Activated naive CD8-positive, alpha-beta T cell treated with anti-CD3 and anti-CD28 coated beads, Interleukin-2, amount 10 ng/mL, durations not matched to agents 7 days and 5 days (primary cell): ENCODE data around the gene OTOA. TPM values are rescaled to one million over a fixed set of nuclear protein-coding genes. Genes with fewer than 3 reads are reported as not detected.
"Not testable (repeated sequence)": the region's sequence is repeated elsewhere in the genome, so short reads cannot be mapped to it uniquely, and the experiment has no call there.

Experiments
- ATAC-seq: fragments of 150-1000 bp; cut with Tn5 transposase; one replicate; pipeline ENCODE4 v1.10.0; 2021; ENCODE audit warnings: low read depth, moderate library complexity
- POLR2A ChIA-PET: fragments of 350-600 bp; sonication (Branson Sonifier 250); formaldehyde crosslinking; loops from one replicate; lab custom pipeline; 2021; ENCODE audit warnings: antibody characterized with exemption; lab: Charles Lee
- DNase-seq: peaks from one replicate; pipeline ENCODE4 v3.0.0; 2021
- H3K27ac Mint-ChIP-seq: one replicate; pipeline ENCODE4 v1.8.0; 2022; ENCODE audit warnings: mild to moderate bottlenecking, mixed read lengths
- H3K27me3 Mint-ChIP-seq: one replicate; pipeline ENCODE4 v1.8.0; 2022; ENCODE audit warnings: mild to moderate bottlenecking, moderate library complexity, mixed read lengths
- H3K36me3 Mint-ChIP-seq: one replicate; pipeline ENCODE4 v1.8.0; 2021; ENCODE audit warnings: mild to moderate bottlenecking, mixed read lengths
- H3K4me1 Mint-ChIP-seq: one replicate; pipeline ENCODE4 v1.8.0; 2021; ENCODE audit warnings: mixed read lengths
- H3K4me3 Mint-ChIP-seq: one replicate; pipeline ENCODE4 v1.8.0; 2022; ENCODE audit warnings: mild to moderate bottlenecking, moderate library complexity, mixed read lengths
- H3K9me3 Mint-ChIP-seq: one replicate; pipeline ENCODE4 v1.8.0; 2021; ENCODE audit warnings: mixed read lengths
- total RNA-seq, 2 experiments: library from RNA; stranded (reverse); gene quantifications; one replicate each; pipeline ENCODE4 v1.2.3, GENCODE V29; 2021

Gene OTOA
- under 1 TPM; 0.14 to 0.17 TPM for total RNA-seq

DNA sequence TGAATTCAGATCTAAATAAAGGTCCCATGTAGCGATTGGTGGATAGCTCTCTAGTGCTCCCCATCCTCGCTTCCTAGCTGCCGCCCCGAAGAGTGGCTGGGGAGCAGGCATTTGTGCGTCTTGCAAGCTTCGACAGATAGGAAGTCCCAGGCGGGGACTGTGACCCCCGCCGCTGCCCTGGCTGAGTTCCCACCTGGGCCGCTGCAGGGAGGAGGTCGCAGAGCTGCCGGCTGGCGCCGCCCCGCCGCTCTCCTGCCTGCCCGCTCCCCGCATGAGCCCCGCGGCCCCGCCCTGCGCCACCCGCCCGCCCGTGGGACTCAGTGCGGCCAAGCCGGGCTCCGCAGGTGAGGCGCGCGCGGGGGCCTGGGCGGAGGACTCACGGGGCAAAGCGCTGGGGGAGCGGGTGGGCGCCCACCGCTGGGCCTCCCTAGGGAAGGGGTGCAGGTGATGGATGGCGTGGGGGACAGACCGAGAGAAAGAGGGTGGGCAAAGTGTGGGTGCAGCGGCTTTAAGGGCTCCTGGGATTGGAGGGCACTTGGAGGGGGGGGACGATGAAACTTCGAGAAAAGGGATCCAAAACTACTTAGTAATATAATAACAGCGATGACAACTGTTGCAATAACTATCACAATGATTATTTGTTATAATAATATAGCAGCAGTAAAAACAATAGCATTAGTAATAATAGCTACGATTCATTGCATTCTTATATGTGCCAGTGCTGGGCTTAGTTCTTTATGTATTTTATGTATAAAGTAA is at the start of gene OTOA:
Gene OTOA, plus strand, starts transcription at position 80 of the 759 bp plus-strand sequence. CDS start 14,547 bp downstream, outside the sequence.
- DNase-seq (peak; percentile 49), ATAC-seq (peak; percentile 81)
- POLR2A ChIA-PET, result no interaction called here
- Mint-ChIP-seq H3K36me3 (peaks cover 2% of the 10 kb centered on the region), H3K4me3 (peak within 1 kb of the TSS; percentile 75), H3K27ac (no peak within 1 kb of the TSS), H3K9me3 (no peaks in the 10 kb centered on the region), H3K27me3 (peaks cover 21% of the 10 kb centered on the region), H3K4me1 (peaks cover 13% of the 10 kb centered on the region)

DNA sequence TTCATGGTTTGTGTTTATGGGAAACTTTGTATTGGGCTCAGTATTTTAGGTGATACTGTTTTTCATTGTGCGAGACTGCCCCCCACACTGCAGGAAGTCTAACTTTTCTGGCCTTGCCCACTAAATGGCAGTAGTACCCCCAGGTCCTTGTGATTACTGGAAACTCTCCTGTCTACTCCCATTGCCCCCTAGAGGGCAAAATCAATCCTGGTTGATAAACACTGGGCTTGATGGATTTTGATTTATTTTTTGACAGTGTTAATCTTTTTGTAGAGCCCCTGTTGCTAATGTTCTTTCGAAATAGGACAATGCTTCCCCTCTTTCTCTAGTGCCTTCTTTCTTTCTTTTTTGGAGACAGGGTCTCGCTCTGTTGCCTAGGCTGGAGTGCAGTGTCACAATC is 48.9 kb upstream of the OTOA start:
- Mint-ChIP-seq H3K4me3 (no peak overlapping the region), H3K27me3 (peaks cover 2% of the 10 kb centered on the region), H3K4me1 (peaks cover 65% of the 10 kb centered on the region), H3K9me3 (no peaks in the 10 kb centered on the region), H3K27ac (no peak overlapping the region), H3K36me3 (peaks cover 36% of the 10 kb centered on the region)
- ATAC-seq (no peak), DNase-seq (no peak)
- POLR2A ChIA-PET, result no interaction called here

DNA sequence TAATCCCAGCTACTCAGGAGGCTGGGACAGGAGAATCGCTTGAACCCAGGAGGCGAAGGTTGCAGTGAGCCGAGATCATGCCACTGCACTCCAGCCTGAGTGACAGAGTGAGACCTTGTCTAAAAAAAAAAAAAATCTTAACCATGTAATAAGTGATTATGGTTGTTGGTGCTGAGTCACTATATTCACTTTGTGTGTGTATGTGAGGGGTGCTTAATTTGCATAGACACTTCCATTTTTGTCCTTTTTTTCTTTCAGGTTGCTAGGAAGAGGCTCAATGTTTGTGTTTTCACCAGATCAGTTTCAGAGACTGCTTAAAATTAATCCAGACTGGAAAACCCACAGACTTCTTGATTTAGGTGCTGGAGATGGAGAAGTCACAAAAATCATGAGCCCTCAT is 46.2 kb upstream of the OTOA start:
- ATAC-seq (no peak), DNase-seq (no peak)
- POLR2A ChIA-PET, result no interaction called here
- Mint-ChIP-seq H3K27ac (no peak overlapping the region), H3K4me3 (no peak overlapping the region), H3K9me3 (no peaks in the 10 kb centered on the region), H3K36me3 (peaks cover 37% of the 10 kb centered on the region), H3K4me1 (peaks cover 48% of the 10 kb centered on the region), H3K27me3 (no peaks in the 10 kb centered on the region)

DNA sequence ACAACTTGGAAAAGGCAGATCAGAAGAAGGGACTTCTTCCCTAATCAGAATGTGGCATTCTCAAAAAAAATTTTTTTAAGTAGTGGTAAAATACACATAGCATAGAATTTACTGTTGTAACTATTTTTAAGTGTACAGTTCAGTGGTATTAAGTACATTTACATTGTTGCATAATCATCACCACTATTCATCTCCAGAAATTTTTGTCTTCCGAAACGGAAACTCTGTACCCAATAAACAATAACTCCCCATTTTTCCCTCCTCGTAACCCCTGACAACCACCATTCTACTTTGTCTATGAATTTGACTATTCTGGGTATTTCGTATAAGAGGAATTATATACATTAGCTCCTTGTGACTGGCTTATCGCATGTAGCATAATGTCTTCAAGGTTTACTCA is 45.5 kb upstream of the OTOA start:
- H3K4me3 Mint-ChIP-seq, result no peak overlapping the region
- H3K4me1 Mint-ChIP-seq, result peaks cover 46% of the 10 kb centered on the region
- no peaks in the 10 kb centered on the region for H3K27me3 Mint-ChIP-seq
- no peaks in the 10 kb centered on the region for H3K9me3 Mint-ChIP-seq
- POLR2A ChIA-PET, result no interaction called here
- H3K27ac Mint-ChIP-seq, result no peak overlapping the region
- peaks cover 34% of the 10 kb centered on the region for H3K36me3 Mint-ChIP-seq
- ATAC-seq, result no peak
- no peak for DNase-seq

DNA sequence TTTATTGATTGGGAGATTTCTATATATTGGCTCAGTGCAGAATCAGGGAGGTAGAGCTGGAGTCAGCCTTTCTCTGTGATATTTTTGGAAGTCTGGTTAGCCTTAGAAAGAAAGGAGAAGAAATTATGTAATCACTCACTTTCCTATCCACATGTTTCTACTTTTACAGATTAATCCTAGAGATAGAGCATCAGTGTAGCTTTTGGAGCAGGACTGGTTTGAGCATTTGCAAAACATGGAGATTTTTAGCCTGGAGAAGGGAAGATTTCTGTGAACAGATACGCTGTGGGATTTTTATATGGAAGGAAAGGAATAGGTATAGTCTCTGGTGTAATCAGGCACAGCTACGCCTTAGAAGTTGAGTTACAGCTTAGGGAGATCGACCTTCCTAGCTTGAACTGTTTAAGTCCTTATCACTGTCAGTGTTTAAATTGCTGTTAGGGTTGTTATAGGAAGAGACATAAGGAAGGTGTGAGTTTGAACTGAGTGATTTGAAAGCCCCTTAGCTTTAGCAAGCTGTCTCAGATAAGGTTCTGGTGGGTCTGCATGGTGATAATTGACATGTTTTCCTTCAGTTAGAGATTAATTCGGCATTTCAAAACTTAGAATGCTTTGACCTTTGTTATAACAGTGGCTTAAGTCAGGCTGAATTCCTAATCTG is 43.9 kb upstream of the OTOA start:
- POLR2A ChIA-PET, result interaction anchor here (1.6 kb wide), 1 partner anchor 11 kb away, joined by 5 read pairs; no protein-coding TSS in a partner anchor
- no peak overlapping the region for H3K27ac Mint-ChIP-seq
- ATAC-seq (no peak), DNase-seq (no peak)
- no peaks in the 10 kb centered on the region for H3K9me3 Mint-ChIP-seq
- no peak overlapping the region for H3K4me3 Mint-ChIP-seq
- peaks cover 37% of the 10 kb centered on the region for H3K36me3 Mint-ChIP-seq
- H3K27me3 Mint-ChIP-seq, result no peaks in the 10 kb centered on the region
- H3K4me1 Mint-ChIP-seq, result peaks cover 48% of the 10 kb centered on the region

DNA sequence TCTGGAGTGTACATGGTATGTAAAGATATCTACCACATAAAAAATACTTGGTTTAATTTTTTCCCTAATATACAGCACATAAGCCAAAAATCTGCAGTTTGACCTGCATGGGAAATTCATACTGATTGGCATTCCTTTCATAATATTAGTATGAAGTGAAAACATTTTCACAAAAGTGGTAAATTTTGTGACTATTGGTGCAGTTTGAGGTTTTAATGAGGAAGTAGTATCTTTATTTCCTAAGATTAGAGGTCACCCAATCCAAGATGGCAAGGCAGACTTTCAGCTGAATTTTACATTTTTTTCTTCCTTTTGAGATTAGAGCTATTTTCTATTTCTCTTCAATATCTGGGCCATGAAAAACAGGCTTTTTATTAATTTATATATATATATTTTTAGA is 43.2 kb upstream of the OTOA start:
- ATAC-seq (no peak), DNase-seq (no peak)
- Mint-ChIP-seq H3K4me1 (peaks cover 46% of the 10 kb centered on the region), H3K9me3 (no peaks in the 10 kb centered on the region), H3K4me3 (peak overlapping the region; percentile 31), H3K27ac (peak overlapping the region; percentile 71), H3K27me3 (no peaks in the 10 kb centered on the region), H3K36me3 (peaks cover 35% of the 10 kb centered on the region)
- POLR2A ChIA-PET, result interaction anchor here (0.7 to 1.6 kb wide), 2 partner anchors 12 to 20 kb away, joined by 4 to 5 read pairs; no protein-coding TSS in a partner anchor

DNA sequence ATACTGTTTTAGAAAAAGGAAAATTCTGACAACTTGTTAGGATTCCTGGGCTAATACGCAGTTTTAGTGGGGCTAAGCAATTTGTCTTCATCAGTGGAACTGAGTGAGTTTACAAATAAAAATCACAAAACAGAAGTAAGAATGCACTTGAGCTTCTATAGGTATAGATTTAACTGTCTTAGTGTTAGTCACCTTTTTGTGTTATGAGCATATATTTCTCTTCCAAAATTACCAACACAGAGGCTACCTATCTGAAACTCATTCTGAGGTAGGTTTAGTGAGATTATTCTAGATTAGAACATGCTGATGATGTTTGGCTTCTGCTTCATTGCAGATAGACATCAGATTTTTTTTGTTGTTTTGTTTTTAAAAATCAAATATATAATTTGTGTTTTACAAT is 41.2 kb upstream of the OTOA start:
- no peaks in the 10 kb centered on the region for H3K9me3 Mint-ChIP-seq
- ATAC-seq (no peak), DNase-seq (no peak)
- POLR2A ChIA-PET, result interaction anchor here (1.3 kb wide), 1 partner anchor 11 kb away, joined by 3 read pairs; no protein-coding TSS in a partner anchor
- no peak overlapping the region for H3K4me3 Mint-ChIP-seq
- H3K4me1 Mint-ChIP-seq, result peaks cover 48% of the 10 kb centered on the region
- H3K27ac Mint-ChIP-seq, result no peak overlapping the region
- H3K27me3 Mint-ChIP-seq, result no peaks in the 10 kb centered on the region
- peaks cover 44% of the 10 kb centered on the region for H3K36me3 Mint-ChIP-seq

DNA sequence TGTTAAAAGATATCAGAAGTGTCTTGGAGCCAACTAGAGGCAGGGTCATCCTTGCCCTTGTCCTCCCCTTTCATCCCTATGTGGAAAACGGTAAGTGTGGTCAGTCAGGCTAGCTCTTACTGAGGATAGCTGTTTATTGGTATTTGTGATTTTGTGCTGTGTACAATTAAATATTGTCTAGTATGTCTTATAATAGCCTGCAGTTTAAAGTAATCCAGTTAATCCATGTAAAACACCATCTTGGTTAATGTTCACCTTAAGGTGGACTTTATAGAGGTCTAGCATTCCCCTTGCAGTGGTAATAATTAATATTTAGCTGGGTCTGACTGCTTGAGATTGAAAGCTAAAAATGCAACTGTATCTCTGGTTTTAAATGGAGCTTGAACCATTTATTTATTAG is 38.7 kb upstream of the OTOA start:
- Mint-ChIP-seq H3K4me3 (no peak overlapping the region), H3K27ac (no peak overlapping the region), H3K36me3 (peaks cover 49% of the 10 kb centered on the region), H3K9me3 (peaks cover 4% of the 10 kb centered on the region), H3K4me1 (peaks cover 39% of the 10 kb centered on the region), H3K27me3 (no peaks in the 10 kb centered on the region)
- no peak for DNase-seq
- ATAC-seq, result no peak
- POLR2A ChIA-PET, result no interaction called here

DNA sequence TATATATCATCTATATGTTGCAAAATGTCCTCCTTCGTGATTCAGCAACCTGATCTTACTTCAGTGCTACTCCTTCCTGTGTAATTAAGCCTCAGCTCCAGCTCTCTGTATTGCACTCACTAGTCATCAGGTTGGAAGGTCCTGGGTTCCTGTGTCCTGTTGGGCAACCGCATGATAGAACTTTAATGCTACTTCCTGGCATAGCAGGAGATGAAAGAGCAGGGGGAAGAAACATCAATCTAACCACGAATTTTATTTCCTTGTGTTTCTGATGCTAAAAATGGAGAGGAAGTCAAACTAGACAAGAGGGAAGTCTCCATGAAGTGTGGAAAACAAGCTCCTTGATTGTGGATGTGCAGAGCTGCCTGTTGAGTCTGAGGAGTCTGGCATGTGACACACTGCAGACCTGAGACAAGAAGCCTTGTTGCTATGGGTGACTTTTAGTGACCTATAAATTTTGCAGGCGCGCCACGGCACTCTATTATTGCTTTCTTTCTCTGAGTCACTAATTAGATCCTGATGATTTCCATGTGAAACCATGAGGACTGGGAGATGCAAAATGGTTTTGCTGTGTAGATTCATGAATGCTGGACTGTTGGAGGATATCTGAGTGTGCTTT is 37.0 kb upstream of the OTOA start:
- Mint-ChIP-seq H3K27me3 (no peaks in the 10 kb centered on the region), H3K36me3 (peaks cover 47% of the 10 kb centered on the region), H3K4me3 (peak overlapping the region; percentile 70), H3K4me1 (peaks cover 35% of the 10 kb centered on the region), H3K27ac (peak overlapping the region; percentile 84), H3K9me3 (peaks cover 4% of the 10 kb centered on the region)
- POLR2A ChIA-PET, result interaction anchor here (0.7 to 0.9 kb wide), 2 partner anchors 21 to 22 kb away, joined by 3 read pairs; no protein-coding TSS in a partner anchor
- DNase-seq (no peak), ATAC-seq (peak; percentile 99)

DNA sequence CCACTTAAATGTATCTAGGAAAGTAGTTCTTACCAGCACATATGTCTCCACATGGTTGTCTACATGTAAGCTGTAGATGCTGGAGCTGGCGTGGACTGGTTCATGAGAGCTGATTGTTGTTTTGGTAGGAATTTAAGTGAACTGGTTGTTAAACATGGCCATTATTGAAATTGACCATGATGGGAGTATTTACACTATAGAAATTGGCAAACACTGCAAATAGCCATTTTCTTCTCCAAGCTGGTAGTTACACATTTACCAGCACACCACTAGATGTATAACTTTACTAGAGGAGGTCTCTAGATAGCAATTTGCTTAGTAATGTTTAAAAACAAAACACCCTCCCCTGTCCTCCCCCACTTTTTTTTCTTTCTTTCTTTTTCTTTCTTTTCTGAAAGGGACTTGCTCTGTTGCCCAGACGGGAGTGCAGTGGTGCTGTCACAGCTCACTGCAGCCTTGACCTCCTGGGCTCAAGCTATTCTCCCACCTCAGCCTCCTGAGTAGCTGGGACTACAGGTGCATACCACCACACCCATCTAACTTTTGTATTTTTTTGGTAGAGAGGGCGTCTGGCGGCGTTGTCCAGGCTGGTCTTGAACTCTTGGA is 35.5 kb upstream of the OTOA start:
- H3K27me3 Mint-ChIP-seq, result no peaks in the 10 kb centered on the region
- peaks cover 34% of the 10 kb centered on the region for H3K4me1 Mint-ChIP-seq
- ATAC-seq (no peak), DNase-seq (no peak)
- no peak overlapping the region for H3K4me3 Mint-ChIP-seq
- H3K36me3 Mint-ChIP-seq, result peaks cover 45% of the 10 kb centered on the region
- POLR2A ChIA-PET, result interaction anchor here (0.6 to 1.0 kb wide), 3 partner anchors 29 to 69 kb away, joined by 3 to 6 read pairs (median 4); partner anchors contain the start of gene METTL9
- peaks cover 4% of the 10 kb centered on the region for H3K9me3 Mint-ChIP-seq
- H3K27ac Mint-ChIP-seq, result no peak overlapping the region

DNA sequence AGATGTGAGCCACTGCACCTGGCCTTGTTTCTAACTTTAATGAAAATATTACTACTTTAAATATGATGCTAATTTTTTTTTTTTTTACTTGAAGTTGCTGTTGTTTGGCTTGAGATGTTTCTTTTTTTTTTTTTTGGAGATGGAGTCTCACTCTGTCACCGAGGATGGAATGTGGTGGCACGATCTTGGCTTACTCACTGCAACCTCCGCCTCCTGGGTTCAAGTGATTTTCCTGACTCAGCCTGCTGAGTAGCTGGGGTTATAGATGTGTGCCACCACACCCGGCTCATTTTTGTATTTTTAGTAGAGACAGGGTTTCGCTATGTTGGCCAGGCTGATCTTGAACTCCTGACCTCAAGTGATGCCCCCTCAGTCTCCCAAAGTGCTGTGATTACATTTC is 35.0 kb upstream of the OTOA start:
- Mint-ChIP-seq H3K36me3 (peaks cover 40% of the 10 kb centered on the region), H3K9me3 (peaks cover 4% of the 10 kb centered on the region), H3K4me1 (peaks cover 30% of the 10 kb centered on the region), H3K4me3 (no peak overlapping the region), H3K27ac (peak overlapping the region; percentile 70), H3K27me3 (no peaks in the 10 kb centered on the region)
- DNase-seq (no peak), ATAC-seq (no peak)
- POLR2A ChIA-PET, result interaction anchor here (0.7 to 1.0 kb wide), 3 partner anchors 30 to 36 kb away, joined by 3 to 4 read pairs (median 3); partner anchors contain the start of gene METTL9

DNA sequence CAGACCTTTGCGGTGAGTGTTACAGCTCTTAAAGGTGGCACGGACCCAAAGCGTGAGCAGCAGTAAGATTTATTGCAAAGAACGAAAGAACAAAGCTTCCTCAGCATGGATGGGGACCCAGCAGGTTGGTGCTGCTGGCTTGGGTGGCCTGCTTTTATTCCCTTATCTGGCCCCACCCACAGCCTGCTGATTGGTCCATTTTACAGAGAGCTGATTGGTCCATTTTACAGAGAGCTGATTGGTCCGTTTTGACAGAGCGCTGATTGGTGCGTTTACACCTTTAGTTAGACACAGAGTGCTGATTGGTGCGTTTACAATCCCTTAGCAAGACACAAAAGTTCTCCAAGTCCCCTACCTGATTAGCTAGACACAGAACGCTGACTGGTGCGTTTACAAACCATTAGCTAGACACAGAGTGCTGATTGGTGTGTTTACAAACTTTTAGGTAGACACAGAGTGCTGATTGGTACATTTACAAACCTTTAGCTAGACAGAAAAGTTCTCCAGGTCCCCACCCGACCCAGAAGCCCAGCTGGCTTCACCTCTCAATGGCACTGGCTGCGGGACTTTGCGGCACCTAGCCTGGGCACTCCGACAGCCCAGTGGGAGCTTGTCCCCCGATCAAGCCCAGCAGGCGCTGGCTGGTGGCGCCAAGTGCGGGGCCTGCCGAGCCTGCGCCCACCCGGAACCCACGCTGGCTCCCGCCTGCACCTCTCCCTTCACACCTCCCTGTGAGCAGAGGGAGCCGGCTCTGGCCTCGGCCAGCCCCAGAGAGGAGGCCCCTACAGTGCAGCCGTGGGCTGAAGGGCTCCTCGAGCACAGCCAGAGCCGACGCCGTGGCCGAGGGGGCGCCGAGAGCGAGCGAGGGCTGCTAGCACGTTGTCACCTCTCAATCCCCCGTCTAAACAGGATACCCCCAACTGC is 33.9 kb upstream of the OTOA start:
- H3K27me3 Mint-ChIP-seq, H3K4me3 Mint-ChIP-seq, ATAC-seq, H3K9me3 Mint-ChIP-seq, POLR2A ChIA-PET, DNase-seq, H3K27ac Mint-ChIP-seq: not testable (repeated sequence)
- H3K4me1 Mint-ChIP-seq, result peaks cover 25% of the 10 kb centered on the region
- peaks cover 36% of the 10 kb centered on the region for H3K36me3 Mint-ChIP-seq
